Tibial nerve (tissue), 4 donors: ENCODE results near the gene RAB11FIP5. TPM values are rescaled to one million over a fixed set of nuclear protein-coding genes. Genes with fewer than 3 reads are reported as not detected.

Source experiments
- DNase-seq, 2 donors: peaks; one replicate each; pipeline ENCODE4 v3.0.0-alpha.2; 2019; ENCODE audit warnings: low spot score in 2 of 2
- H3K27ac ChIP-seq, 4 donors: fragments of 200-600 bp; sonication (generic) in 3 of 4; one replicate each; pipeline ENCODE4 v1.5.1; 2017 to 2019; ENCODE audit warnings: mild to moderate bottlenecking in 1 of 4
- H3K27me3 ChIP-seq, 2 donors: fragments of 200-600 bp; sonication (generic) in 1 of 2; one replicate each; pipeline versions ENCODE4 v1.5.1 to v1.6.0; 2017 to 2019
- H3K36me3 ChIP-seq, 3 donors: fragments of 200-600 bp; sonication (generic); one replicate each; pipeline ENCODE4 v1.5.1; 2018 to 2019
- H3K4me1 ChIP-seq, 4 donors: fragments of 200-600 bp; sonication (generic) in 3 of 4; one replicate each; pipeline ENCODE4 v1.5.1; 2017 to 2019
- H3K4me3 ChIP-seq, 4 donors: fragments of 200-600 bp; sonication (generic) in 3 of 4; one replicate each; pipeline ENCODE4 v1.5.1; 2017 to 2019; ENCODE audit warnings: mild to moderate bottlenecking in 1 of 4, moderate library complexity in 1 of 4
- H3K9me3 ChIP-seq, 4 donors: fragments of 200-600 bp; sonication (generic) in 3 of 4; one replicate each; pipeline ENCODE4 v1.5.1; 2017 to 2019
- CTCF ChIP-seq, 5 experiments: fragments of 200-600 bp in 3 of 5; fragments of 450-650 bp in 2 of 5; sonication (generic) in 3 of 5; IDR thresholded peaks; one replicate each; pipeline ENCODE4 v1.5.1; 2016 to 2019; ENCODE audit warnings: antibody characterized with exemption in 5 of 5, mild to moderate bottlenecking in 3 of 5, moderate library complexity in 2 of 5
- EP300 ChIP-seq, 2 donors: sonication (generic); formaldehyde crosslinking; IDR thresholded peaks; one replicate each; pipeline ENCODE4 v1.6.1; 2017; ENCODE audit warnings: antibody characterized with exemption in 2 of 2, mild to moderate bottlenecking in 1 of 2
- POLR2A ChIP-seq, 2 donors: fragments of 450-650 bp; IDR thresholded peaks; one replicate each; pipeline ENCODE4 v1.6.1; 2017; ENCODE audit warnings: antibody characterized with exemption in 2 of 2, mild to moderate bottlenecking in 2 of 2, moderate library complexity in 2 of 2
- WGBS, 2 donors: methylation state at CpG; one replicate each; pipeline ENCODE4 v1.1.5; 2018; 5-methylcytosine and 5-hydroxymethylcytosine counted together
- total RNA-seq, 4 donors: library from RNA; depleted of rRNA; stranded (reverse); fragments of >200 nt; gene quantifications; one replicate each; pipeline ENCODE4 v1.1.0, GENCODE V29; 2016

RAB11FIP5 gene
- total RNA-seq, 4 donors from 2014 or later, result 35.7 to 40.4 (median 39.4) TPM

DNA sequence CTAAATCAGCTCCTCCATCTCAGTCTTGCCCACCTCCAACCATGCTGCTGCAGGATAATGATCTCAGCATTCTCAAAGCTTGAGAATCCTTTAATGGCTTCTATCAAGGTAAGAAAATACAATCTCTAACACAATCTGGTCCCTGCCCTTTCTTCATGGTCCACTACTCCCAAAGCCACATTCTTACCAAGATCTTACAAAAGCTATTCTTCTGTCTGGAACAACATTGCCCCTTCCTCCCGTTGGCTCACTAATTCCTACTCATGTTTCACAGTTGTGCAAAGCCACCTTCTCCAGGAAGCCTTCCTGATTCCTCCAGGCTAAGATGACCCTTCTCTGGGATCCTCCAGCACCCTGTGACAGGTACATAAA is 35.3 kb downstream of the RAB11FIP5 start:
- no peaks in the 10 kb centered on the region for H3K27me3 ChIP-seq
- 62 to 70% methylated on average over 1 of the region's 1 CpG for WGBS, 2 donors
- H3K4me1 ChIP-seq, result peaks cover 0 to 28% (median 2%) of the 10 kb centered on the region in 4 donors
- no peak overlapping the region for H3K27ac ChIP-seq
- H3K9me3 ChIP-seq, result no peaks in the 10 kb centered on the region
- TF ChIP-seq CTCF (IDR thresholded peaks at IDR 0.05) (no peak), EP300 (IDR thresholded peaks at IDR 0.05) (no peak), POLR2A (IDR thresholded peaks at IDR 0.05) (no peak)
- no peak for DNase-seq
- peaks cover 0 to 46% (median 0%) of the 10 kb centered on the region in 3 donors for H3K36me3 ChIP-seq
- no peak overlapping the region for H3K4me3 ChIP-seq

- DNase-seq, result no peak
- TF ChIP-seq EP300 (IDR thresholded peaks at IDR 0.05), result no peak
- no peak for TF ChIP-seq POLR2A (IDR thresholded peaks at IDR 0.05)
- no peak for TF ChIP-seq CTCF (IDR thresholded peaks at IDR 0.05)
- no peaks in the 10 kb centered on the region for H3K9me3 ChIP-seq
- H3K4me3 ChIP-seq, result no peak overlapping the region
- WGBS, 2 donors, result 87 to 91% methylated on average over 8 of the region's 8 CpGs
- no peaks in the 10 kb centered on the region for H3K27me3 ChIP-seq
- no peak overlapping the region for H3K27ac ChIP-seq
- peaks cover 0 to 46% (median 0%) of the 10 kb centered on the region in 3 donors for H3K36me3 ChIP-seq
- peaks cover 0 to 34% (median 3%) of the 10 kb centered on the region in 4 donors for H3K4me1 ChIP-seq
These were observed 35.9 kb downstream of the RAB11FIP5 start for GRCh38 chr2:73076701-73077423.

DNA sequence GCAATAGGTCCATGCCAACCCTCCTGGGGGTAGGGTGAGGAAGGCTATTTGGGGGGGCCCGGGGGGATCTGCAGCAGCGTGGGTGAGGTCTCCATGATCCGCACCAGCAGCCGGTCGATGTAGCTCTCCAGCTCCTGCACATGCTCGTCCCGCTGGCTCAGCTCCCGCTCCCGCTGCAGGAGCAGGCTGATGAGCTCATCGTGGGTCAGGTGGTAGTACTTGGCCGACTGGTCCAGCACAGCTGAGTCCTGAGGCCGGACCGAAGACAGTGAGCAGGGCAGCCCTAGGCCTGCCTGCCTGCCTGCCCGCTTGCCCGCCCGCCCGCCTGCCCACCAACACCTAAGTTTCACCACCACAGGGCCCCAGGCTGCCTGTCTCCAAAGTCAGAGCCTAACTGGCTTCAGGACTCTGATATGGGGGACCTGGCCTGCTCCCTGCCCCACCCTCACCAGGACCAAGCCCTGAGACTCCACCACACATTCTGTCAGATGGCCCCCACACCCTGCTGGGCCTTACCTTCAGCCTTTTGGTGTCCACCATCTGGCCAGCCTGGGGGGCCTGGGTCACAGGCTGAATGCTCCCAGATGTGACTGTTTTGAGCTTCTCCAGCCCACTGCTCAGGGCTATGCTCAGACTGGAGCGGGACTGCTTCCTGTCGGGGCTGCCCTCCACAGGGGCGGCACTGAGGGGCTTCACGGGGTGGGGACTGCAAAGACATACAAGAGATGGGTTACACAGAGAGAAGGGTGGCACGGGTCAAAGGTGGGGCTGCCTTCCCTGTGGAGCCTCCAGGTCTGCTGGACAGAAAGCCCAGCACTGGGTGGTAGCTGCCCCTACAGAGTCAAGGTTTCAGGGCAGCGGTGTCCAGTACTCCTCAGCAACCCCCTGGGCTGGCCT is 37.0 kb downstream of the RAB11FIP5 start:
- DNase-seq, result peak; percentile 47 to 54
- no peaks in the 10 kb centered on the region for H3K9me3 ChIP-seq
- 67 to 82% methylated on average over 10 to 14 of the region's 23 CpGs for WGBS, 2 donors
- H3K27me3 ChIP-seq, result no peaks in the 10 kb centered on the region
- TF ChIP-seq CTCF (IDR thresholded peaks at IDR 0.05) (no peak), POLR2A (IDR thresholded peaks at IDR 0.05) (no peak), EP300 (IDR thresholded peaks at IDR 0.05) (no peak)
- peak overlapping the region in 1 of 4 donors; percentile 42 for H3K27ac ChIP-seq
- H3K36me3 ChIP-seq, result peaks cover 0 to 39% (median 0%) of the 10 kb centered on the region in 3 donors
- peaks cover 0 to 26% (median 3%) of the 10 kb centered on the region in 4 donors for H3K4me1 ChIP-seq
- no peak overlapping the region for H3K4me3 ChIP-seq

DNA sequence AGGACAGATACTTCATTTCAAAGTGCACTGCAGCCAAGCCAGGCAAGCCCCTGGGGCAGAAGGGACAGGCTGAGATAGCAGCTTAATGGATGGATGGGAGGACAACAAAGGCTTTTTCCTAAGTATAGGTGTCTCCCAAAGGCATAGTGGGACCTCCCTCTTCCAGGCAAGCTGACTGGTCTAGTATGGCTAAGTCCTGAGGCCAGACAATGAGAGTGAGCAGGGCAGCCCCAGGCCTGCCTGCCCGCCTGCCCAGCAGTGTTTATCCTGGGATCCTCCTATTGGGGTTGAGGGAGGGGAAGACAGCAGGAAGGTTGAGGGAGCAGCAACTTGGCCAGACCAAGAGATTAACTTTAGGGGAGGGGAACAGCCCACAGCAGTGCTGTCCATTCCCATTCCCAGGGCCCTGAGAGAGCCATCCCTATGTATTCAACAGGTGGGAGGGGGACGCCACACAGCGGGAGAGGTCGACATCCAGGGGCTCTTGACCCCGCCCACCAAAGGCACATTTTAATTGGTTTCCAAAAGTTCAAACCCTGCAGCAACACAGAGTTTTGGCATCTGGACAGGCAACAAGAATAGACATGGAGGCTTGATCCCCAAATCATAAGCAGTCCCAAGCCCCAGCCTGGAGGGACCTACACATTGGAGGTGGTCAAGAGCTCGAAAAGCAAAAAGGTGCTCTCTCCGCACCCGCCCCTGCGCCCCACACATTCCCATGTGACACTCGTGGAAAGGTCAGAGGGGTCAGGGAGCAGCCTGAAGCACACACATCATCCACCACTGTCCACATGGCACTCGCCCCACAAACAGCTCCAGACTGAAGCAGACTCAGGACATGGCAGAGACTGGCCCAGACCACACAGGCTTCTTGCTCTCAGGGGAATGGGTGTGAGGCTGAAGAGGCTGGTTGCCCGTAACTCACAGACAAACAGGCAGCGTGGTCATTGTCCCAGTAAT is 38.4 kb downstream of the RAB11FIP5 start:
- no peak overlapping the region for H3K27ac ChIP-seq
- no peak for TF ChIP-seq POLR2A (IDR thresholded peaks at IDR 0.05)
- no peak for TF ChIP-seq EP300 (IDR thresholded peaks at IDR 0.05)
- TF ChIP-seq CTCF (IDR thresholded peaks at IDR 0.05), result no peak
- WGBS, 2 donors, result 81 to 84% methylated on average over 9 to 13 of the region's 13 CpGs
- H3K4me1 ChIP-seq, result peaks cover 0 to 36% (median 9%) of the 10 kb centered on the region in 4 donors
- H3K9me3 ChIP-seq, result no peaks in the 10 kb centered on the region
- H3K27me3 ChIP-seq, result no peaks in the 10 kb centered on the region
- no peak overlapping the region for H3K4me3 ChIP-seq
- DNase-seq, result no peak
- peaks cover 0 to 26% (median 0%) of the 10 kb centered on the region in 3 donors for H3K36me3 ChIP-seq
